NCI-H82 (cell line): Measurements from ENCODE around the gene TMEM69.
"Not testable (repeated sequence)": the region's sequence is repeated elsewhere in the genome, so short reads cannot be mapped to it uniquely, and the experiment has no call there.

ENCODE experiments used
- DNase-seq: peaks from one replicate; lab custom pipeline; 2025; lab: John Stamatoyannopoulos, UW

The TMEM69 gene

GRCh38 chr1:45678489-45678888 is 9.5 kb upstream of the TMEM69 start:
- DNase-seq: no peak

GRCh38 chr1:45679123-45679522 is 8.9 kb upstream of the TMEM69 start:
- DNase-seq: no peak

GRCh38 chr1:45682942-45683341 is 5.0 kb upstream of the TMEM69 start:
- DNase-seq: no peak

DNA sequence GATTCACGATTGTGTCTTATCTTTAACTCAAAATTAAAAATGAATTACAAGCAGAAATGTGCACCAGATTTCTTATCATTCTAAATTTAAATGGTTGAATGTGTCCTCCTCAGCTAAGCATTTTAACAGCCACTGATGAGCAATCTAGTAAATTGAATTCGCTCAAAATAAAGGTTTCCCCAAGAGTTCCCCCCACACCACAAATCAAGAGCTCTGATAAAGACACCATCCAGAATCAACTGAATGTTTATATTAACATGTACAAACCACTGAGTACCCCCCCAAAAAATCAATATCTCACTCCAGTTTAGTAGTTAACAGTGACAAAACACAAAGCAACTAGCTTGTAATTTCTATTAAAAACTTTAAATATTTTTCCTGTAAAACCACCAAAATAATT is 3.6 kb upstream of the TMEM69 start:
- no peak for DNase-seq

DNA sequence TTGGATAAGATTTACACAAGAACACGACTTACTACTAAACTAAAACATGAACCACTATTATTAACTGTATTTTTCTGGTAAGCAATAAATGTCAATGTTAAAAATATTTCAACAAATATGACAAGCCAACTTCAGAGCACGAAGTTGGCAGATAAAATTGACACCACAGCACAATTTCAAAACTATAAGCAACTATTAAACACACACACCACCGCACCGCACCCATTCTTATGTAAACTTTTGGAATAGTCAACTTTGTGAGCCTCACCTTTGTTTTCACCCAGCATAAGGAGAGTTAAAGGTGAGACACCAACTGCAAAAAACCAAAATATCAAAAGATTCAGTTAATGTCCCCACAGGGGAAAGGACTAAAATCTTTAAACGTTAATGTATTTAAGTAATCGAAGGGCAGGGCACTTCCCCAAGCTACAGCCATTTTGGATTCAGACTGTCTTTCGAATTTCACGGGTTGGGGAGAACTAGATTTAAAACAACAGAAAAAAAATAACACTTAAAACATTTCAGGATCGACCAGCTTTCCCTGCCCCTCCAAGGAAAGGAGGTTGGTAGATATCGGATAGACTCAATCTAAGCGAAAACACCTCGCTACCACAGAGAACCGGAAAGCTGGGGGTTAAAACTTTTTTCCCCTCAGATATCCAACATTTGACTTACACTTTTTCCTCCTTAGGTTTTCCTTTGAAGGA is 2.5 kb upstream of the TMEM69 start:
- no peak for DNase-seq

- DNase-seq: peak; percentile 74
Measured at GRCh38 chr1:45686015-45686287, 2.0 kb upstream of the TMEM69 start.

DNA sequence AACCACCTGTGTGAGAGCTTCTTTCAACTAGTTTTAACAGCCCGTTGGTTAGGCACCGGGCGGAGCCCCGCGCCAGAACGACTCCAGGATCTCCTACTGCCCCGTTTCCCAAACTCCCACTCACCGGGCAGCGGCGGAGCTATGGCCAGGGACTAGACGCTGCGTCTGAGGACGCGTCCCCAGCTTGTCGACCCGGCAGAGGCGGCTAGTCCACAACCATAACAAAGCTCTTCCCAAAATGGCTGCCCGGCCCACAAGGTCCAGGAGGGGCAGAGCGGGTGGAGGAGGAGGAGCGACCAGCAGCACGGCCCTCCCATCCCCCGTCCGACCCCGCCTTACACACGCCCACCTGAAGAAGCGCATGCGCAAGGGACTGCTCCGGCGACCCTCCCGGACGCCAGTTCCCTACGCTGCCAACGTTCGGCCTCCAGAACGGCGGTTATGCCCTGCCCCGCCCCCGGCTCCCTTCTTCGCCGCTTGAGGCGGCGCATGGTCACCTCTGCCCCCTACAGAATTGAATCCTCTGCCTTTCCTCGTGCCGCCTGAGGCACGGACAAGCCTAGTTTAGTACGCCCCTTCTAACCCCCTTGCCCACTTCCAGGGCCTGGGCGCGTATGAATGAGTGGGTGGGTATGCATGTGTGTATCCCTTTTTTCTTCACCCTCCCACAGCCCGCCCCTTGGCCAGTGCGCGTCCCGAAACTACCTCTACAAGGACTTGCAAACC is 1.5 kb upstream of the TMEM69 start, which contains the start of gene GPBP1L1:
Gene GPBP1L1 (minus strand): TSS at position 246 of the 726 bp plus-strand sequence. CDS start 27,446 bp downstream, outside the sequence.
- DNase-seq: peak; percentile 99

- DNase-seq: peak; percentile 99
Measured at GRCh38 chr1:45687014-45687753, 797 bp upstream of the TMEM69 start.

DNA sequence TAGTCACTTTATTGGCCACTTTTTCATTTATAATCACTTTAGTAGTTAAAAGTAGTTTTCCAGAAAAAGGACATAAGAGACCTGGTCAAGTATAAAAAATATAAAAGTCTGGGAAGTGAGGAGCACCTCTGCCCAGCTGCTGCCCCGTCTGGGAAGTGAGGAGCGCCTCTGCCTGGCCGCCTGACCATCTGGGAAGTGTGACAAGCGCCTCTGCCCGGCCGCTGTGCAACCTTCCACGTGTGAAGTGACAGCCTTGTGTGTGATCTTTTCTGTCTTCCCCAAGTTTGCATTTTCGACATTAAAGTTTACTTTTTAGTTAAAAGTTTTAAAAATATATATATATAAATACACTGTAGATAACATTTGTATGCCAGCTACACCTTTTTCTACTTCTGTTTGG is 5.8 kb downstream of the TMEM69 start:
- DNase-seq: not testable (repeated sequence)

DNA sequence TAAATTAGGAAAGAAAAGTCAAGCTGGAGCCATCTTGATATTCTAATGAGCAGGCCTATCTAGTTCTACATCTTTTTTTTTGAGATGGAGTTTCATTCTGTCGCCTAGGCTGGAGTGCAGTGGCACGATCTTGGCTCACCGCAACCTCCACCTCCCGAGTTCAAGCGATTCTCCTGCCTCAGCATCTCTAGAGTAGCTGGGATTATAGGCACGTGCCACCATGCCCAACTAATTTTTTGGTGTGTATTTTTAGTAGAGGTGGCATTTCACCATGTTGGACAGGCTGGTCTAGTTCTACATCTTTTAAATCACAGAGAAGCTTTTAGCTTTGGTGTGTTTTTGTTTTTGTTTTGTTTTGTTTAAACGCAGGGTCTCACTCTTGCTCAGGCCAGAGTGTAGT is 6.8 kb downstream of the TMEM69 start:
- DNase-seq: no peak

DNA sequence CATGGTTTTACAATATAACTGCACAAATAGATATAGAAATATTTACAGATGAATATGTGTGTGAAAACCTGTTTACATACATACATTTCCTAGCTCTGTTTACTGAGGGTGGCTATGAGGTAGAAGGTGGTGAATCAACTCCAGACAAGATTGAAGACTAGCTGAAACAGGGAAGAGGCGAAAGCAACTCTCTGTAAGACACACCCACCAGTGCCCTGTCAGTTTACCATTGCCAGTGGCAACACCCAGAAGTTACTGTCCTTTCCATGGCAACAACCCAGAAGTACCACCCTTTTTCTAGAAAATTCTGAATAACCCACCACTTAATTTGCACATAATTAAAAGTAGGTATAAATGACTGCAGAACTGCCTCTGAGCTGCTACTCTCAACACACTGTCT is 16.7 kb downstream of the TMEM69 start:
- DNase-seq: no peak

- DNase-seq: no peak
Measured at GRCh38 chr1:45713711-45714110, 25.7 kb downstream of the TMEM69 start.

DNA sequence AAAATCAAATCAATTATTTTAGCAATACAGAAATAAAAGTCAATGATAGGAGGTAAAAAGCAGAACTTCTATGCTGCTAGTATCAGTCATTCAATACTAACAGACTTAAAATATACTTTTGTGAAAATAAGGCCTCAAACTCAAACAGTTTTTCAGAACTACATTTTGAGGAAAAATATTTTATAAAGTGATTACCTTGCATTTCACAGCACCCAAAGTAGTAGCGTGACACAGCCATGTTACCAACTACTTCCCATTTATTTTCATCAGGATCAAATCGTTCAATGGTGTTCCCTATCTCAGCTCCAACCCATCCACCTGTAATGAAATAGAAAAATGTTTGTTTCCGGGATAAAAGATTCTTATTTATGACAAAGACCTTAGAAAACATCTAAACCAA is 28.7 kb downstream of the TMEM69 start:
- DNase-seq: no peak

- DNase-seq: not testable (repeated sequence)
Measured at GRCh38 chr1:45717386-45717785, 29.4 kb downstream of the TMEM69 start.

- DNase-seq: no peak
Measured at GRCh38 chr1:45718289-45718688, 30.3 kb downstream of the TMEM69 start.

- DNase-seq: peak; percentile 48
Measured at GRCh38 chr1:45721207-45721606, 33.2 kb downstream of the TMEM69 start.

GRCh38 chr1:45722809-45723208 is 34.8 kb downstream of the TMEM69 start:
- no peak for DNase-seq

- no peak for DNase-seq
Measured at GRCh38 chr1:45723248-45723930, 35.4 kb downstream of the TMEM69 start.

DNA sequence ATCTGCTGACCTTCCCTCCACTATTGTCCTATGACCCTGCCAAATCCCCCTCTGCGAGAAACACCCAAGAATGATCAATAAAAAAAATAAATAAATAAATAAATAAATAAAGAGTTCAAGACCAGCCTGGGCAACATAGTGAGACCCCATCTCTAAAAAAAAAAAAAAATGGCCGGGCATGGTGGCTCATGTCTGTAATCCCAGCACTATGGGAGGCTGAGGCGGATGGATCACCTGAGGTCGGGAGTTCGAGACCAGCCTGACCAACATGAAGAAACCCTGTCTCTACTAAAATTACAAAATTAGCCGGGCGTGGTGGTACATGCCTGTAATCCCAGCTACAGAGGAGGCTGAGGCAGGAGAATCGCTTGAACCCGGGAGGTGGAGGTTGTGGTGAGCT is 38.0 kb downstream of the TMEM69 start:
- not testable (repeated sequence) for DNase-seq

DNA sequence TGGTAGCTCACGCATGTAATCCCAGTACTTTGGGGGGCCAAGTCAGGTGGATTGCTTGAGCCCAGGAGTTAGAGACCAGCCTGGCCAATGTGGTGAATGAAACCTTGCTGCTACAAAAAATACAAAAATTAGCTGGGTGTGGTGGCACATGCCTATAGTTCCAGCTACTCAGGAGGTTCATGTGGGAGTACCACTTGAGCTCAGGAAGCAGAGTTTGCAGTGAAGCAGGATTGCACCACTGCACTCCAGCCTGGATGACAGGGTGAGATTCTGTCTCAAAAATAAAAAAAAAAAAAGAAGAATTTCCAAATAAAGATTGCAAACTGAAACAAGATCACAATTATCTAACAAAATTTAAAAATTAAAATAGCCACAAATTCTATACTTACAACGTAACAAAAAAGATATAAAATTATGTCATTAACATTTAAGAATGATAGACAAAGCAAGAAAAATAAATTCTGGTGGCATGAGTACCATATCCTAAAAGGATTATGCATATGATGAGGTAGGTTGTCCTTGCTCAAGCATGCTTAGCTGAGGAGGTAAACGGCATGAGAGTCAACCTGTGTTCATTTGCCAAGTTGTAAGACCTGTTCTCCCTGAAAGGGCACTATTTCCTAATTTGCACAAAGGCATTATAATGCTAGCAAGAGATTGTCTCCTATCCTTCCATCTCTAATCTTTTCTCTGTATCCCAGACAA is 42.2 kb downstream of the TMEM69 start:
- DNase-seq: no peak

DNA sequence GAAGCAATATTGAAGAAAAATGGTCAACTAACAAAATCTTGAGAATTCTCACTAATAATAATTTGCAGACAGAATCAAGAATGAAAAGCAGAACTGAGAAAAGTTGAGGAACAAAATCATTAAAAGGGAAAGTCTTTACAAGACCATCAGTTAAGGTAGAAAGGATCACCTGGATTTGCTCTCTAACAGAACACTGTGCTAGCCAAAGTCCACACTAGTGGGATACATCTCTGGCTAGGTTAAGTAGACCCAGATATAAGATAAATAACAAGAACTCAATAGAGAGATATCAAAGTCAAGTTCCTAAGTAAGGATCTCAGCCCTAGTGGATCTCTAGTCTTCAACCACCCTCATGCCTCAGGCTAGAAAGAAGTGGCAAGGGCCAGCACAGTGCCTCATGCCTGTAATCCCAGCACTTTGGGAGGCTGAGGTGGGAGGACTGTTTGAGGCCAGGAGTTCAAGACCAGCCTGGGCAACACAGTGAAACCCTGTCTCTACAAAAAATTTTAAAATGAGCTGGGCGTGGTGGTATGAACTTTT is 42.9 kb downstream of the TMEM69 start:
- no peak for DNase-seq

DNA sequence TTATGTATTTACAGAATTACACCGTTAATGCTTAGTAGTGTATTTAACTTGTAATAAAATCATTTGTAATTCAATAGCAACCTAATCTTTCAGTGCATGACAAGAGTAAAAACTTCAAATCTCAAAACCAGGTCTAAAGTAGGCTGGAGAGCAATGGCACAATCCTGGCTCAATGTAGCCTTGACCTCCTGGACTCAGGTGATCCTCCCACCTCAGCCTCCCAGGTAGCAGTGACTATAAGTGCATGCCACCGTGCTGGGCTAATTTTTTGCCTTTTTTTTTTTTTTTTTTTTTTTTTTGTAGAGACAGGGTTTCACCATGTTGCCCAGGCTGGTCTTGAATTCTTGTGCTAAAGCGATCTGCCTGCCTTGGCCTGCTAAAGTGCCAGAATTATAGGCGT is 51.2 kb downstream of the TMEM69 start:
- no peak for DNase-seq
